Epithelial cell of proximal tubule (primary cell): ENCODE measurements around the gene RNF166. TPM values are rescaled to one million over a fixed set of nuclear protein-coding genes. Genes with fewer than 3 reads are reported as not detected.
A peak's percentile ranks its signal among the peaks of the same experiment; 100 is the strongest.

ENCODE experiments used
- DNase-seq: peaks from one replicate; pipeline ENCODE4 v3.0.0-alpha.2; 2011; ENCODE audit warnings: low read depth
- H3K4me3 ChIP-seq: 2 replicates; pipeline ENCODE4 v1.5.1; 2011; ENCODE audit warnings: low read depth, mild to moderate bottlenecking, low read length
- CTCF ChIP-seq: conservative IDR thresholded peaks from 2 replicates; pipeline ENCODE4 v1.5.1; 2012; ENCODE audit warnings: low read depth, mild to moderate bottlenecking, low read length
- total RNA-seq: library from RNA; depleted of rRNA; stranded (reverse); fragments of >200 nt; gene quantifications from 2 replicates; pipeline ENCODE4 v1.2.3, GENCODE V29; 2015

The RNF166 gene
- total RNA-seq, 1 donor from 2014 or later = 32.8 TPM

- TF ChIP-seq CTCF = no peak
- no peak overlapping the region for H3K4me3 ChIP-seq
- DNase-seq = no peak
Observed at GRCh38 chr16:88651989-88652761, 54.0 kb downstream of the RNF166 start.

GRCh38 chr16:88651276-88651988 lies 54.8 kb downstream of the RNF166 start:
- no peak for DNase-seq
- H3K4me3 ChIP-seq = peak overlapping the region; percentile 95
- no peak for TF ChIP-seq CTCF

- H3K4me3 ChIP-seq = peak within 1 kb of the TSS; percentile 95
- DNase-seq = no peak
Observed at GRCh38 chr16:88650749-88651275, 55.4 kb downstream of the RNF166 start, which contains the start of gene CYBA. TSS of gene CYBA (minus strand) at chr16:88651053. CDS start at chr16:88651013, 40 bp downstream.

DNA sequence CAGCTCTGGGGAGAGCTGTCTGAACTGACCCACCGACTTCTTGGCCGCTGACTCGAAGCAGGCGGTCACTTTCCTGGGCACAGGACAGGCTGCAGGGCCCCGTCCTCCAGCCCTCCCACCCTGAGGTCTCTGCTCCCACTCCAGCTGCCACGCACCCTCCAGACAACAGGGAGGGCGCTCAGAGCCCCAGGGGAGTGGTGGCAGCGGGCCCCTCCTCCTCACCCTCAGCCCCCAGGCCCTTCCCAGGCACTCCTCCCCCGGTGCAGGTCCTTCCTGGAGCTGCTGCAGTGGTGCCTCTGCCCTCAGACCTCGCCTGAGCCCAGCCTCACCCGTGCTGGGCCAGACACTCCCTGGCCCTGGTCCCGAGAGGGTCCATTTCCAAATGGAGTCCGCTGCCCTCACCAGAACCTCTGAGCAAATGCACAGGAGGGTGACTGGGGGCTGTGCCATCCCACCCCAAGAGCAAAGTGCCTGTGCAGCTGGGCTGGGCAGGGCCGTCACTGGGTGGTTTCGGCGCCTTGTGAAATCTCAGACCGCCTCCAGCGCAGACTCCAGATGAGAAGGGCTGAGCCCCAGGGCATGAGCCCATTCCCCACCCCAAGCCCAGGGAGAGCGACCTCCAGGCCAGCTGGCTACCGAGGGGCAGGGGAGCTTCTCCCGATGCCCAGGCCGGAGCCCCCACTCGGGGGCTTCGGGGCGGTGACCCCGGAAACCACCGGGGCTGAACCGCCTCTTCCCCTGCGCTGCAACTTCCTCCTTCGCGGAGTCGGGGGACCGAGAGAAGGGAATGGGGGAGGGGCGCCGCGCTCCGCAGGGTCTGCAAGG lies 56.1 kb downstream of the RNF166 start:
- peak overlapping the region; percentile 95 for H3K4me3 ChIP-seq
- DNase-seq = no peak
- no peak for TF ChIP-seq CTCF

More at GRCh38 chr16:88650749-88651275, 55.4 kb downstream of the RNF166 start, which contains the start of gene CYBA:
- no peak for TF ChIP-seq CTCF

DNA sequence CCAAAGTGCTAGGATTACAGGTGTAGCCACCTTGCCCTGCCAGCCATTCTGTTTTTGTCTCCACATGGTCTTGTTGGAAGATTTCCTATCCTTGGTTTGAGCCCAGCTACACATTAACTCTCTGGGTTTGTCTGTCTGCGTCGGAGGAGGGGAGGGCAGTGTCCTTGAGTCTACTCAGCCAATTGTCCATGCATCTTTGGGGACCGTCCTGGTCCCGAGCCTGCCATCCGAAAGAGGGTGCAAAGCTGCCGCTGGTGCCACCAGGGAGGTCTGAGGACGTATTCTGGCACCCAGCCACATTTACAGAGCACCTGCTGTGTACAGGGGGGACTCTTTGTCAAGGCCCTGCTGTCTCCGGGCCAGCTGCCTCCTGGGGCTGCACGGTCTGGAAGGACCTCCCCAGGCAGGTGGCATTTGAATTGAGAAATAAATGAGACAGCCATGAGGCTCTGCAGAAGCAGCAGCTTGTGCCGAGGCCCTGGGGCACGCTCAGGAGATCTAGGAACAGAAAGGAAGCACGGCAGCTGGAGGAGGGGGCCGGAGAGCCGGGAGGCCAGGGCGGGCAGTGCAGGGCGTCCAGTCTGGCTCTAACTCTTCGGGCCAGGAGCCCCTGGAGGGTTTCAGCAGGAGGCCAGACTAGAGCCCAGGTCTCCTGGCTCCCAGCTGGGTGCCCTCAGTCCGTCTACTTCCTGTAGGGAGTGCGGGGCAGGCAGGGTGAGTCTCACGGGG lies 56.8 kb downstream of the RNF166 start:
- no peak for TF ChIP-seq CTCF
- no peak for DNase-seq
- peak overlapping the region; percentile 95 for H3K4me3 ChIP-seq
